GM18873 (cell line): ENCODE measurements around the gene IP6K1.
"Not testable (repeated sequence)": the region's sequence is repeated elsewhere in the genome, so short reads cannot be mapped to it uniquely, and the experiment has no call there.

Experiments used
- ATAC-seq: cut with Tn5 transposase; IDR thresholded peaks from one replicate; pipeline ENCODE4 v1.9.1; 2021; ENCODE audit warnings: mild to moderate bottlenecking, moderate library complexity, moderate number of reproducible peaks; ENCODE audit not compliant: unreplicated experiment, low FRiP score

The IP6K1 gene

GRCh38 chr3:49794926-49795905 is 8.9 kb upstream of the IP6K1 start:
- ATAC-seq: no peak

GRCh38 chr3:49794431-49794830 is 8.1 kb upstream of the IP6K1 start:
- ATAC-seq: no peak

GRCh38 chr3:49793486-49794085 is 7.2 kb upstream of the IP6K1 start:
- no peak for ATAC-seq

GRCh38 chr3:49792371-49793150 is 6.2 kb upstream of the IP6K1 start:
- no peak for ATAC-seq

GRCh38 chr3:49791571-49791970 is 5.2 kb upstream of the IP6K1 start:
- ATAC-seq: no peak

- no peak for ATAC-seq
Measured at GRCh38 chr3:49790626-49791411, 4.5 kb upstream of the IP6K1 start.

- no peak for ATAC-seq
Measured at GRCh38 chr3:49788056-49788455, 1.7 kb upstream of the IP6K1 start.

GRCh38 chr3:49787536-49787935 is 1.2 kb upstream of the IP6K1 start:
- ATAC-seq: no peak

GRCh38 chr3:49787182-49787464 is 781 bp upstream of the IP6K1 start:
- ATAC-seq: no peak

GRCh38 chr3:49785565-49786356 is 581 bp downstream of the IP6K1 start:
- peak; percentile 15 for ATAC-seq

GRCh38 chr3:49782277-49782676 is 4.1 kb downstream of the IP6K1 start:
- ATAC-seq: not testable (repeated sequence)

GRCh38 chr3:49781415-49782199 is 4.7 kb downstream of the IP6K1 start:
- no peak for ATAC-seq

GRCh38 chr3:49780975-49781365 is 5.4 kb downstream of the IP6K1 start:
- ATAC-seq: not testable (repeated sequence)

GRCh38 chr3:49780080-49780974 is 6.0 kb downstream of the IP6K1 start:
- ATAC-seq: no peak

- no peak for ATAC-seq
Measured at GRCh38 chr3:49779358-49780079, 6.8 kb downstream of the IP6K1 start.

GRCh38 chr3:49776101-49776500 is 10.2 kb downstream of the IP6K1 start:
- not testable (repeated sequence) for ATAC-seq

GRCh38 chr3:49775538-49775937 is 10.8 kb downstream of the IP6K1 start:
- no peak for ATAC-seq
